GM18861 (cell line): ENCODE results near the gene SESTD1.
"Not testable (repeated sequence)": the region's sequence is repeated elsewhere in the genome, so short reads cannot be mapped to it uniquely, and the experiment has no call there.

ENCODE experiments used
- ATAC-seq: cut with Tn5 transposase; IDR thresholded peaks from one replicate; pipeline ENCODE4 v1.9.1; 2021; ENCODE audit not compliant: unreplicated experiment

The SESTD1 gene

GRCh38 chr2:179239838-179240237 lies 24.8 kb downstream of the SESTD1 start:
- no peak for ATAC-seq

- peak; percentile 87 for ATAC-seq
Observed at GRCh38 chr2:179239195-179239594, 25.4 kb downstream of the SESTD1 start.

- ATAC-seq, result no peak
Observed at GRCh38 chr2:179238027-179238426, 26.6 kb downstream of the SESTD1 start.

- no peak for ATAC-seq
Observed at GRCh38 chr2:179237209-179237946, 27.3 kb downstream of the SESTD1 start.

GRCh38 chr2:179235463-179236108 lies 29.0 kb downstream of the SESTD1 start:
- ATAC-seq, result no peak

- no peak for ATAC-seq
Observed at GRCh38 chr2:179234658-179235240, 29.9 kb downstream of the SESTD1 start.

- no peak for ATAC-seq
Observed at GRCh38 chr2:179233626-179234430, 30.8 kb downstream of the SESTD1 start.

GRCh38 chr2:179233083-179233490 lies 31.5 kb downstream of the SESTD1 start:
- no peak for ATAC-seq

- ATAC-seq, result no peak
Observed at GRCh38 chr2:179226961-179227259, 37.7 kb downstream of the SESTD1 start.

GRCh38 chr2:179226203-179226960 lies 38.2 kb downstream of the SESTD1 start:
- ATAC-seq, result no peak

GRCh38 chr2:179224361-179224760 lies 40.3 kb downstream of the SESTD1 start:
- no peak for ATAC-seq

GRCh38 chr2:179222076-179222475 lies 42.6 kb downstream of the SESTD1 start:
- ATAC-seq, result no peak

- ATAC-seq, result peak; percentile 89
Observed at GRCh38 chr2:179218848-179219594, 45.6 kb downstream of the SESTD1 start.

- ATAC-seq, result not testable (repeated sequence)
Observed at GRCh38 chr2:179214671-179215070, 50.0 kb downstream of the SESTD1 start.

- ATAC-seq, result no peak
Observed at GRCh38 chr2:179211355-179211754, 53.3 kb downstream of the SESTD1 start.

- ATAC-seq, result not testable (repeated sequence)
Observed at GRCh38 chr2:179208277-179208676, 56.4 kb downstream of the SESTD1 start.

- ATAC-seq, result no peak
Observed at GRCh38 chr2:179207047-179207446, 57.6 kb downstream of the SESTD1 start.

GRCh38 chr2:179201869-179202268 lies 62.8 kb downstream of the SESTD1 start:
- ATAC-seq, result no peak

GRCh38 chr2:179195926-179196590 lies 68.6 kb downstream of the SESTD1 start:
- ATAC-seq, result not testable (repeated sequence)

- ATAC-seq, result no peak
Observed at GRCh38 chr2:179195141-179195540, 69.5 kb downstream of the SESTD1 start.
